ENCODE measurements around the gene TTI1.
A peak's percentile ranks its signal among the peaks of the same experiment; 100 is the strongest.
"Not testable (repeated sequence)": the region's sequence is repeated elsewhere in the genome, so short reads cannot be mapped to it uniquely, and the experiment has no call there.

TTI1 gene

GRCh38 chr20:38052870-38053269 lies 19.6 kb upstream of the TTI1 start:
- DNase-seq, result no peak

DNA sequence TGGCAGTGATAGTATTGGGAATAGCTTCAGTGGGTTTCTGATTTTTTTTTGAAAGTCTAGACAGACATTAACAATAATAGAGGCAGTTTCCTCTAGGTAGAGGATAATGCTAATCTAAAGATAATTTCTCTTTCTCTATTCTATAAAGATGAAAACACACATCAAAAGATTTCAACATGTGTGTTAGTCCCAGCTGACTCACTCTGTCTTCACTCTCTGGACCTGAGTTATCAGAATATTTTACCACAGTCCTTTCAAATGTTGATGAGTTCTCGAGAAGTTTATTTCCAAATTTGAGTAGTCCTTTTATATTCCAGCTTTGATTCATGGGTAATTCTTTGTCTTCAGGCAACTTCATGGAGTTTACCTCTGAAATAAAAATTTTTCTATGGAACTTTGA lies 17.4 kb upstream of the TTI1 start:
- DNase-seq, result no peak

GRCh38 chr20:38049800-38050199 lies 16.5 kb upstream of the TTI1 start:
- no peak for DNase-seq

- no peak for DNase-seq
These were observed 13.3 kb upstream of the TTI1 start for GRCh38 chr20:38046572-38046971.

DNA sequence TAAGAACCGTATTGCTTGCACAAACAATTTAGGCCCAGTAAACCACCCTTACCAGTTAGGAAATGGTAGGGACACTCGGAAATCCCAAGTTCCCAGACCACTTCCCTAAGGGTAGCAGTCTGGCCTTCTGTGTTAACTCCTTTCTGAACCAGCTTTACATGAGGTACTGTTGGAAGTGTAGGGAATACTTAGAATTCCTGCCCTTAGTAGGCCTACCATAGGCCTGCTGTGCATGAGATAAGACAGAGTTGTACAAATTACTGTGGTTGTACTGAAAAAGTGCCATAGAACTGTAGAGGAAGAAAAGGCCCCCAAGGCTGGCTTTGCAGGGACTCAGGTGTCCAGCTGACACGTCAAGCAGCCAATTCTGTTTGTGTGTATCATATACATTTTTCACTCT lies 11.4 kb upstream of the TTI1 start:
- no peak for DNase-seq

- DNase-seq, result peak in 1 of 2 experiments; percentile 50
These were observed 10.4 kb upstream of the TTI1 start for GRCh38 chr20:38043512-38044300.

DNA sequence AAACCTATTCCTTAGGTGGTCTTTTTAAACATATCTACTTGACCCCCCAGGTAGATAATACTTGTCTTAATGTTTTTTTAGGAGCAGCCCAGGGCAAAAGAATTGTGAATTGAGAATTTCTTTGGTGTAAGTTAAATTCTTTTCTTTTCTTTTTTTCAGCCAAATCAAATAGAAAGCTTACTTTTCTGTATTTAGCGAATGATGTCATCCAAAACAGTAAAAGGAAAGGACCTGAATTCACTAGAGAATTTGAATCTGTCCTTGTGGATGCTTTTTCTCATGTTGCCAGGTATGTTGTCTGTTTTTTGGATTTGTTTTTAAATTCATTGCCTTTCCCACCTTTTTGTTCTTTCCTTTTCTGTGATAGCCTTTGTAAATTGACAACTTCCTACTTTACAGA lies 7.0 kb upstream of the TTI1 start:
- DNase-seq, result no peak

GRCh38 chr20:38036366-38036765 lies 3.1 kb upstream of the TTI1 start:
- no peak for DNase-seq

GRCh38 chr20:38034961-38035360 lies 1.7 kb upstream of the TTI1 start:
- no peak for DNase-seq

- no peak for DNase-seq
These were observed 923 bp upstream of the TTI1 start for GRCh38 chr20:38034108-38034649.

GRCh38 chr20:38032585-38033329 lies 499 bp downstream of the TTI1 start:
- DNase-seq, result peak in 1 of 2 experiments; percentile 27

- no peak for DNase-seq
These were observed 1.3 kb downstream of the TTI1 start for GRCh38 chr20:38031957-38032356.

DNA sequence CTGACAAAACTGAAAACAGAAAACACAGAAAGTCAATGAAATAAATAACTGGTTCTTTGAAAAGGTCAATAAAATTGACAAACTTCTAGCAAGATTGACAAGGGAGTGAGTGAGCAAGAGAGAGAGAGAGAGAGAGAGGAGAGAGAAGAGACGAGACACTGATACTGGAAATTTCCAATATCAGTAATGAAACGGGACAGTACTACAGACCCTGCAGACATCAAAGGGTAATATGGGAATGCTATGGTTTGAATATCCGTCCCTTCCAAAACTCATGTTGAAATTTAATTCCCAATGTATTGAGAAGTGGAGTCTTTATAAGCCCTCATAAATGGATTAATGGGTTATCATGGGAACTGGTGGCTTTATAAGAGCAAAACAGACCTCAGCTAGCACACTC lies 3.8 kb downstream of the TTI1 start:
- no peak for DNase-seq

DNA sequence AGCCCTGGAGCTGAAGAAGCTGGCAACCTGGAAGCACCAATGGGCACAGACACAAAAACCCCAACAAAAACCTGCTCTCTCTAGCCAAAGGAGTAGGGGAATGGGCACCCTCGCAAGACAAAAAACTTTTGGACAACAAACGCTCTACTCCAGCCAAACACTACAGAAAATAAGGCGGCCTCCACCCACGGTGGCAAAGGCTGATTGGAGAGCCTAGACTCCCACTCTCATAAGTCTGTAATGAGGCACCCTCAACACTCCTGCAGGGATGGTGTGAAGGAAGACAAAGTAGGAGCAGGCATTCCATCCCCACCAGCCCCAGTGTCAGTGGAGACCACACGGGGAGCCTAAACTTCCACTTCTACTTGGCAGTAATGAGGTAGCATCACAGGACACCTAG lies 8.8 kb downstream of the TTI1 start:
- DNase-seq, result no peak

DNA sequence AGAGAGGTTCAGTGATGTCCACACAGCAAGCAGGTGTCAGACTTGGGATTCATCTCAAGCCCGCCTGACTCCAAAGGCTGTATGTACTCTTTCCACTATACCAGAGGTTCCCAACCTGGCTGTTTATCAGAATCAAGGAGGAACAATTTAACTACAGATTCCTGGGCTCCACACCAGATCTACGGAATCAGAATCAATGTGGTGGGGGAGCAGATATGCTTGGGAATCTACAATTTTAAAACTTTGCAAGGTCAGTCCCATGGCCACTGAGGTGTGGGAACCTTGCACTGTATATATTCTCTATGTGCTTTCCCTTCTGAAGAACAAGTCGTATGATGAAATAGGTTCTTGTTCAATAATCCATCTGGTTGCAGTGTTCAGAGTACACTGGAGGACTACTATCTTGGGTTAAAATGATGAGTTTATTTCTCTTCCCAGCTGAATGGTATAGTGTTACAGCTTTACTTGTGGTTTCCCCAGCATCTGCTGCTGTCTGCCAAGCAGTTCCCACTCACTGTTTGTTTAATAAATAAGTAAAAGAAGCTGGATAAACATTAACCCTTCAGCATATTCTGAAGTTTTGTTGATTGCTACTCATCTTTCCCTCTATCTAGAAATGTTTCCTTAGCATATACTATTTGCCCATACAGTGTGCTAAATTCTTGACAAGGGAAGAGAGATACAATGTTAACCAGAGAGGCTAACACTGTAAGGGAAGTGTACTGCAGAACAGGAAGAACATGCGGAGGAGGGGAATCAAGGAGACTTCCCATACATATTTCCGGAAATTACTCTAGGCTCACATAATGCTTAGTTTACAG lies 9.9 kb downstream of the TTI1 start:
- no peak for DNase-seq

DNA sequence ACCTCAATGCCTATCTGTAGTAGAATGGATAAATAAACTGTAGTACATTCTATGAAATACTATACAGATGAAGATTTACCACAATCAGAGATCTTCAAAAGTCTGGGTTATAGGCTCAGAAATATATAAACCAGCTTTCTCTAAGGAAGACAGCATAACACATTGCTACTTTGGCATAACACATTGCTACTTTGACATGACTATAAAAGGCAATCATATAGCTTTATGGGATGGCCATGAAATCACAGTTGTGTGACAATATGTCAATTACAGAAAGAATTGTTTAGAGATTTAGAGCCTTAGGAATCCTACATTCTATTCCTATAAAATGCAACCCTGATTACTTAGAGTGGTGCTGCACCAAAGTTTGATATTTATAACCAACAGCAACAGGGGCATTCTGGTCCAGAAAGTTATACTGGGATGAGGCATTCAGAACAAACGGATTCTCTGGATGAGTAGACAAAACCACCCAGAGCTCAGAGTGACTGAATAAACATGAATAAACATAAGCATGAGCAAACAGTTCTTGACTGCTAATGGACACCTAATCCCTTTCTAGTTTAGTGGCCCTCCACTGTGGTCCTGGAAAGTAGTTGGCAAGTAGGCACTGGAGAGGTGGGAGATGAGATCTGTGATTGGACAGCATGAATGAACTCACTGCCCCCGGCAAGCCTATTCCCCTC lies 12.0 kb downstream of the TTI1 start:
- no peak for DNase-seq

- no peak for DNase-seq
These were observed 14.9 kb downstream of the TTI1 start for GRCh38 chr20:38018385-38018784.

GRCh38 chr20:38017959-38018358 lies 15.3 kb downstream of the TTI1 start:
- no peak for DNase-seq

DNA sequence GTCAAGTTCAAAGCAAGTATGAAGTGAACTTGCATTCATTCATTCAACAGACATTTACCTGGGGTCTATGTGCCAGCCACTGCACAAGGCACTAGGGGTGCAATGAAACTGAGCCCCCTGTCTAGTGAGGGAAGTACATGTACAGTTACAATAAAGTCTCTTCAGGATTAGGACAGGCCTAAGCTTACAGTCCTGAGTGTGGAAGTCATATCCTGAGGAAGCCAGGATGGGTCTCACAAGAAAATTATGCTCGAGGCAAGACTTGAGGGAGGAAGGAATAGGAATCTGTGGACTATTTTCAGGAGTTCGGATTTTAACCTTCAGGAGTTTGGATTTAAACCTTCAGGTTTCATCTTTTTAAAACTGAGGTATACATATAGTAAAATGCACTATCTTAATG lies 19.4 kb downstream of the TTI1 start:
- DNase-seq, result no peak

DNA sequence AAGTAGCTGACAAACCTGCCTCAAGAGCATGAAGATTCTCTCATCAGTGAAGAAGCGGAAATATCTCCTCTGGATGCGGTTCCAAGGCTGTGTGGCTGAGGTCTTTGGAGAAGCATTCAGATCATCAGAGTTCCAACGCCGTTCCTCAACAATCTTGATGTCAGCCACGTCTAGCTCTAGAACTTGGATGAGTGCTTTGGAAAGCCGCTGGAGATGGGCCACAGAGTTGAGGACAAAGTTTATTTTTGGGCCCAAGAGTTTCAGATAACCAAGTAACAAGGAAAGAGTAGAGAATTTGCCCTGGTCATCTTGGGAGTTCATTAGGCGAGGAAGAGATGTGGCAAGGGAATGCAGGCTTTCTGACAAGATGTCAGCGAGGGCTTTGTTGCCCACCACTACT lies 20.9 kb downstream of the TTI1 start:
- no peak for DNase-seq

DNA sequence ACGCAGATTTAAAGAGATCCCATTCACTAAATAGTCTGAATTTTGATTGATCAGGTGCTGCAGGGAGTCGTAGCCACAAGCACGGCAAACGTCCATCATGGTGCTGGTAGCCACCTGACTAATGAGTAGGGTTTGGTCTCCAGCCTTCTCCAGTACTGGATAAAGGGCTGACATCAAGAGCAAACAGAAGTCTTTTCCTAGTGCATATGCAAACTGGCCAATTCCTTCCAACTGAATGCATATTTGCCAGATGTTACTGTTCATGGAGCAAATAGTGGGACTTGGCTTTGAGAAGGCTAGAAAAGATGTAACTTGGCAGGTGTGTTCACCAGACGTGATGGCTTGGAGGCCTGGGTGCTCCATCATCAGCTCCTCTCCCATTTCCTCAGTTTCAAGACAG lies 21.6 kb downstream of the TTI1 start:
- no peak for DNase-seq

DNA sequence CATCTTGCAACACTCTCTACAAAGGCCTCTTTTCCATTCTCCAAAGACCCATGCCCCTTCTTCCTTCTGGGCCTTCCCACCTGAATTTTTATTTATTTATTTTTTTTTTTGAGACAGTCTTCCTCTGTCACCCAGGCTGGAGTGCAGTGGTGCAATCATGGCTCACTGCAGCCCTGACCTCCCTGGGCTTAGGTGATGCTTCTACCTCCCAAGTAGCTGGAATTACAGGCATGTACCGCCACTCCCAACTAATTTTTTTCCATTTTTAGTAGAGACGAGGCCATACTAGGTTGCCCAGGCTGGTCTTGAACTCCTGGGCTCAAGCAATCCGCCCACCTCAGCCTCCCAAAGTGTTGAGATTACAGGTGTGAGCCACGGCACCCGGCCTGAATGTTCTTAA lies 23.8 kb downstream of the TTI1 start:
- DNase-seq, result not testable (repeated sequence)

Data from activated T-cell treated with anti-CD3 and anti-CD28 coated beads, Interleukin-2, amount 50 U/mL, for 48 hours (primary cell).